HG03175 (cell line): ENCODE measurements around the gene PTPRU.

Source experiments
- ATAC-seq: cut with Tn5 transposase; IDR thresholded peaks from one replicate; pipeline ENCODE4 v1.9.1; 2021; ENCODE audit warnings: mild to moderate bottlenecking, moderate library complexity; ENCODE audit not compliant: unreplicated experiment

The PTPRU gene

GRCh38 chr1:29356663-29357062, 120.3 kb downstream of the PTPRU start:
- no peak for ATAC-seq

DNA sequence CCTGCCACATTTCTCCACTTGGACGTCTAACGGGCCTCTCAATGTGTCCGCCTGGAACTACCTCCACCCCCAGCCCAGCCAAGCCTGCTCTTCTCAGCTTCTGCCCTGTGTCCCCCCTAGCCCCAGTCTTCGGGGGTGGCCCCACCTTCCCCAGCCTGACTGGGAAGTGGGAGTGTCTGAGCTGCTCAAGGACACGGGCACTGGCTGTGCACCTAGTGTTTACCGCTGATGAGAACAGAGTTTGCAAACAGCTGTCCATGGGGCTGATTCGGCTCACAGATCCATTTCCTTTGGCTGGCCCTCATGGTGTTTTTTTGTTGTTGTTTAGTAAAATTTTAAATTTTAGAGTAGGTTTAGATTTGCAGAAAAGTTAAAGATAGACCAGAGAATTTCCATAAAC, 121.1 kb downstream of the PTPRU start:
- ATAC-seq: no peak

DNA sequence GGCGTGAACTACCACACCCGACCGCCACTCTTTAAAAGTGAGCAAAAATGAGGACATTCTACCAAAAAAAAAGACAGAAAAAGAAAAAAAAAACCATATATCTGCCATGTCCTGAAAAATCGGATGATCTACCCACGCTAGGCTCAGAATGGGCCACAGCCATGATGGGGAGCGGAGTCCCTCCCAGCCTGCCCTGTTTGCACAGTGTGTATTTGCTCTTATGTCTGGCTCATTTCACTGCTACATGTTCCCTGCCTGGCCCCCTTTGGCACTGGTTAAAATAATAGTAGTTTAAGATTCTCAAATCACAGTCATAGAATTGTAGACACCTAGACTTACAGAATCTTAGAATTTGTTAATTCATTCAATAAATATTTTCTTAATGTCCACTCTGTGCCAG, 121.9 kb downstream of the PTPRU start:
- no peak for ATAC-seq

DNA sequence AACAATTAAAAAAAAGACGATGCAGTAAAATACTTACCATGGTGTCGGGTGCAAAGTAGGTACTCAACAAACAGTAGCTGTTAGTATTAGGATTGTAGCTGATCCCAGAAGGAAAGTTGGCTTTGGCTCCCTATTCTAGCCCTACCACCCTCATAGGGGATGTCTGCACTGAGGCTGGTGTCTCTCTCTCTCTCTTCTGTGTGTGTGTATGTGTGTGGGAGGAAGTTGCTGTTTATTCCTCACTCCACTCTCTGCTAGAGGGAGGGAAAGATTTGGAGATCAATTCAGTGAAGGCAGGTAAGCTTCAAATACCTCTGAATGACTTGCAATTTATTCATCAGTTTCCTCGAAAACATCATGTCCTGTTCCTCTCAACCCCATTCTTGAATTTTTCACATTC, 124.4 kb downstream of the PTPRU start:
- no peak for ATAC-seq

GRCh38 chr1:29361686-29362085, 125.4 kb downstream of the PTPRU start:
- no peak for ATAC-seq

DNA sequence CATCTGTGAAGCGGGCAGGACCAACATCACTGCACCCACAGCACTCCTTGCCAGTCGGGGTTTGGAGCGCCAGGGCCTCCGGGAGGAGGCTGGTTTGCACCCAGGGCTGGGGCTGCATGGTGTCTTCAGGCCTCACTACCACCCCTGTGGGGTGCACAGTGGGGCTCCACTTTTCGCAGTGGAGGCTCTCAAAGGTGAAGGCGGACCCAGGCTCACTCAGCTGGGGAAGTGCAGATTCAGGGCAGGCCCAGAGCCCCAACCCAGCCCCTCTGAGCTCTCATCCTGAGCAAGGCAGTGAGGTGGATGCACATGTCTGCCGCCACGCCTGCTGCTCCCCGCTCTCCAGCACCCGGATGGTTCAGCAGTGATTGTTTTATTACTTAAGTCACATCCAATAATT, 125.8 kb downstream of the PTPRU start:
- no peak for ATAC-seq

DNA sequence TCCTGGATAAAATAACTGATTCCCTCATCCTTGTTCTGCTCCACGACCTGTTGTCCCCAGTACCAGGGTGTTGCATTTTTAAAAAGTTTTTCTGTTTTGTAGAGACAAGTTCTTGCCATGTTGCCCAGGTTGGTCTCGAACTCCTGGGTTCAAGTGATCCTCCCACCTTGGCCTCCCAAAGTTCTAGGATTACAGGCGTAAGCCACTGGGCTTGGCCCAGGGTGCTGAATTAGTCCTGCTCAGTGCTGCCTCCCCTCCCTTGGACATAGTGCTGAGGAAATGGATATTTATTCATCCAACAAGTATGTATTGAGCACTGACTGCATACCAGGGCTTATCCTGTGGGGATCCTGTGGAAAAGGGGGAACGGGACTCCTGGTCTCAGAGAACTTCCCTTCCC, 126.4 kb downstream of the PTPRU start:
- ATAC-seq: no peak

DNA sequence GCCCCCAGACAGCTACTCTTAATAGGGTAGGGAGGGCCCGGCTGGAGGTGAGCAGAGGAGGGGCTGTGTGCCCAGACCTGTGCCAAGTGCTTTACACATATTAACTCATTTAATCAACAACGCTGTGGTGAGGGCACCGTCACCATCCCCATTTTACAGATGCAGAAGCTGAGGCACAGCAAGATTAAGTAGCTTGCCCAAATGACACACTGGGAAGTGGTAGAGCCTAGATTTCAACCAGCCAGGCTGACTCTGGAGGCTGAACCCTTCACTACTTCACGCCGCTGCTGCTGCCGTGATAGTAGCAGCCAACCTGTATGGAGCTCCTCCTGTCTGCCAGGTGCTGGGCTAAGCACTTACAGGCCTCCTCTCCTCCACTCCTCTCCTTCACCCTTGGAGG, 127.2 kb downstream of the PTPRU start:
- ATAC-seq: no peak

DNA sequence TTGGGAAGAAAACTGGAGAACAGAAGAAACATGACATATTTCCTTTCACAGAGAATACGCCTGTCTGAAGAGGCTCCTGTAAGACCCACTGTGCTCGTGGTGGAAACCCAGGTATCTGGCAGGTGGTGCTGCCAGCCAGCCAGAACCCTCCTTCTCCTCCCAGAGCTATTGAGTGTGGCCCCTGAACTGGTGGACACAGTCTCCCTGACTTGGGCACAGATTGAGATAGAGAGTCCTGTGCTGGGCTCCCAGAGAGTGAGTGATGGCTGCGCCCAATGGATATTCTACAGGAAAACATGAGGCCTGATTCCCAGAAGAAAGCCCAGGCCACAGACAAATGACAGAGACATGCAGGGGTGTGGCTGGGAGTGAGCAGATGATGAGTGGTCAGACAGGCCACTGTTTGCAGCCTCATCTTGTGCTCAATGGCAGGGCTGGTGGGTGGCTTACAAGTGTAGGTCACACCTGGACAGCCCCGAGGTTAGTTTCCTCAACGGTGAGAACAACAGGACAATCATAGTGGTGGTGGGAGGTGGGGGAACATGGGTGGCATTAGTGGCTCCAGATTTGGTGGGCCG, 127.9 kb downstream of the PTPRU start:
- no peak for ATAC-seq

DNA sequence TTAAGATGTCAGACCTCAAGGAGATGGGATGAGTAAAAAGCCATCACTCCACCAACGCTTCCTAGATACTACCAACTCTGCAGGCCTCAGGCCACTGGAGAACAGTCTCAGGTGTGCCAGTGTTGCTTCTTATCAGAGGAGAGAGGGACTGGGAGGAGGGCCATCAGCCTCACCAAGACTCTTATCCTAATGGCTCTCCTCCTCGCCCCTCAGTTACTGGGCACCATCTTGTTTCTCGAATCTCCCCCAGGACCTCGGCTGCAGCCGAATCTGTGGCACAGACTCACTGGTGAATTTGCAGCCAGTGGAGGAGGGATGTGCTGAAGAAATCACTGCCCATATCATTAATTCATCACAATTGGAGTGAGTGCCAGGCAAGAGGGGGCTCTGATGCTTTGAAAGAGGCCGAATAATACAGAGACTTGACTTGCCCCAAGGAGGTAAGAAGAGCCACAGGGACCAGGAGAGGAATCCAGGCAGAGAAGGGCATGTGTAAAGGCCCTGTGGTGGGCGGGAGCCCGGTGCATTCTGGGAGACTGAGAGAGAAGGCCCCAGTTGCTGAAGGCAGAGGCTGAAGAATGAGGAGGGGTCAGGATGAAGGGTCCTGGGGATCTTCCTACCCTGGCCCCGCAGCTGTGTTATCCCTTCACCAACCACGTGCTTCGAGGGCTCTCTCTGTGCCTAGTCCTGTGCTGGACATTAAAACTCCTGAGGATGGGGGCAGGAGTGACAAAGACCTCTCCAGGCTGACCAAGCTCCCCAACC, 129.8 kb downstream of the PTPRU start:
- ATAC-seq: no peak

GRCh38 chr1:29368936-29369932, 132.9 kb downstream of the PTPRU start:
- ATAC-seq: no peak

- no peak for ATAC-seq
Measured at GRCh38 chr1:29370067-29370466, 133.7 kb downstream of the PTPRU start.

- ATAC-seq: no peak
Measured at GRCh38 chr1:29371332-29371731, 135.0 kb downstream of the PTPRU start.

- no peak for ATAC-seq
Measured at GRCh38 chr1:29372108-29372507, 135.8 kb downstream of the PTPRU start.
